Ovary (tissue), 3 donors: ENCODE data around the gene FBXL17.

ENCODE experiments used
- CTCF ChIP-seq, 3 donors: fragments of 450-650 bp in 2 of 3; fragments of 200-600 bp in 1 of 3; IDR thresholded peaks; one replicate each; pipeline versions ENCODE4 v1.5.1 to v1.8.0; 2016 to 2022; ENCODE audit warnings: antibody characterized with exemption in 3 of 3, mild to moderate bottlenecking in 1 of 3
- POLR2A ChIP-seq: fragments of 450-650 bp; IDR thresholded peaks from one replicate; pipeline ENCODE4 v1.6.1; 2017; ENCODE audit warnings: antibody characterized with exemption, mild to moderate bottlenecking, moderate library complexity
- donor health status: DM: no; HTN: no; CAD: no.

DNA sequence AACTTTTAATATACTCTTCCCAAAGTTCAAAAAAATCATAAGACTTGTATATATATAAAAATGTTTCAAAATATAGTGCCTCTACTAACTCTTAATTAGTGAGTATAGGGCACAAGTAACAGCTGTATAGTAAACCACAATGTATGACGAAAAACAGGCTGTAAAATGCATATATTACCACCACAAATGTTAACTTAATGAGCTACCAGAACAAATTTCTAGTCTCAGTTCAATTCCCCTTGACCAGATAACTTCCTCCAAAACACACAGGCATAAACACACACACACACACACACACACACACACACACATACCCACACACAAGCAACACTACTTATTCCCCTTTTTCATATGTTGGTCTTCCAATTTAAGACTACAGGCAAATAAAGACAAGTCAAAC is 78.8 kb downstream of the FBXL17 start:
- TF ChIP-seq CTCF (IDR thresholded peaks at IDR 0.05) (no peak), POLR2A (no peak)
